Mammary epithelial cell (primary cell): ENCODE results near the gene DMD.
A peak's percentile ranks its signal among the peaks of the same experiment; 100 is the strongest.

Source experiments
- CTCF ChIP-seq, 2 donors: IDR thresholded peaks in 1 of 2; conservative IDR thresholded peaks in 1 of 2; 2 replicates each; pipeline ENCODE4 v1.5.1; 2011 to 2012; ENCODE audit warnings: inconsistent platforms in 2 of 2, low read length in 2 of 2, mild to moderate bottlenecking in 2 of 2, control low read depth in 1 of 2, low read depth in 1 of 2; ENCODE audit not compliant: insufficient read depth in 1 of 2; ENCODE audit errors: extremely low read depth in 1 of 2
- EZH2 ChIP-seq: IDR thresholded peaks from 2 replicates; pipeline ENCODE4 v1.6.1; 2012; ENCODE audit warnings: low read length, inconsistent platforms, borderline replicate concordance

- TF ChIP-seq CTCF (conservative IDR thresholded peaks at IDR 0.05 in 1 of 2, IDR thresholded peaks at IDR 0.05 in 1 of 2; ENCODE audit: extremely low read depth in 1 of 2, insufficient read depth in 1 of 2, low read depth in 1 of 2, low read length in 2 of 2) (peak in 1 of 2 donors; percentile 17), EZH2 (no peak)
Observed at GRCh38 chrX:32408389-32408788, 803.0 kb downstream of the DMD start.
